Gastroesophageal sphincter (tissue), 3 donors: Measurements from ENCODE around the gene PAQR6.

Experiments
- POLR2A ChIP-seq, 2 donors: fragments of 450-650 bp; IDR thresholded peaks; one replicate each; pipeline ENCODE4 v1.6.1; 2017; ENCODE audit warnings: antibody characterized with exemption in 2 of 2, mild to moderate bottlenecking in 2 of 2, moderate library complexity in 1 of 2
- POLR2AphosphoS5 ChIP-seq: sonication (generic); formaldehyde crosslinking; IDR thresholded peaks from one replicate; pipeline ENCODE4 v1.6.1; 2017; ENCODE audit warnings: antibody characterized with exemption
- TF ChIP-seq, protein P1 (sequence below), 4 experiments: fragments of 200-600 bp in 2 of 4; fragments of 450-650 bp in 2 of 4; sonication (generic) in 1 of 4; IDR thresholded peaks; one replicate each; pipeline ENCODE4 v1.5.1; 2017 to 2019; ENCODE audit warnings: antibody characterized with exemption in 4 of 4, mild to moderate bottlenecking in 2 of 4, moderate library complexity in 2 of 4

DNA sequence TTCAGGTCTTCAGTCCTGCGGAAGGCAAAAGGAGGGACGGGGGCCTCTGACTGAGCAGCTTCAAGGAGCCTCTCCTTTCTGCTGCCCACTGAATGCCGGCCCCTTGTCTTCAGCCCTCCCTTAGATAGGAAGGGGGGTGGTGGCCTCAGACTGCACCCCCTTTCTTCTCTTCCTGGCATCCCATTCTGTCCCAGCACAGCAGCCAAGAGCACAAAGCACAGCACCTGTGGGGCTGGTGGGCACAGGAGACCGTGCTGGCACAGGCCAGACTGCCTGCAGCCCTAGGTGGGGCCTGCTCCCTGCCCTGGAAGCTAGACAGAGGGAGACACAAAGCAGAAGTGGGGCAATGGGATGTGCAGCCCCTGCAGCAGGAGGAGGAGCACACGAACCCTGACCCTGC is 1.7 kb upstream of the PAQR6 start:
- TF ChIP-seq, protein P1, sequence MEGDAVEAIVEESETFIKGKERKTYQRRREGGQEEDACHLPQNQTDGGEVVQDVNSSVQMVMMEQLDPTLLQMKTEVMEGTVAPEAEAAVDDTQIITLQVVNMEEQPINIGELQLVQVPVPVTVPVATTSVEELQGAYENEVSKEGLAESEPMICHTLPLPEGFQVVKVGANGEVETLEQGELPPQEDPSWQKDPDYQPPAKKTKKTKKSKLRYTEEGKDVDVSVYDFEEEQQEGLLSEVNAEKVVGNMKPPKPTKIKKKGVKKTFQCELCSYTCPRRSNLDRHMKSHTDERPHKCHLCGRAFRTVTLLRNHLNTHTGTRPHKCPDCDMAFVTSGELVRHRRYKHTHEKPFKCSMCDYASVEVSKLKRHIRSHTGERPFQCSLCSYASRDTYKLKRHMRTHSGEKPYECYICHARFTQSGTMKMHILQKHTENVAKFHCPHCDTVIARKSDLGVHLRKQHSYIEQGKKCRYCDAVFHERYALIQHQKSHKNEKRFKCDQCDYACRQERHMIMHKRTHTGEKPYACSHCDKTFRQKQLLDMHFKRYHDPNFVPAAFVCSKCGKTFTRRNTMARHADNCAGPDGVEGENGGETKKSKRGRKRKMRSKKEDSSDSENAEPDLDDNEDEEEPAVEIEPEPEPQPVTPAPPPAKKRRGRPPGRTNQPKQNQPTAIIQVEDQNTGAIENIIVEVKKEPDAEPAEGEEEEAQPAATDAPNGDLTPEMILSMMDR (IDR thresholded peaks at IDR 0.05), result no peak
- TF ChIP-seq POLR2AphosphoS5 (no peak), POLR2A (IDR thresholded peaks at IDR 0.05) (no peak)
